Measurements from ENCODE around the gene UBB.

Gene UBB

DNA sequence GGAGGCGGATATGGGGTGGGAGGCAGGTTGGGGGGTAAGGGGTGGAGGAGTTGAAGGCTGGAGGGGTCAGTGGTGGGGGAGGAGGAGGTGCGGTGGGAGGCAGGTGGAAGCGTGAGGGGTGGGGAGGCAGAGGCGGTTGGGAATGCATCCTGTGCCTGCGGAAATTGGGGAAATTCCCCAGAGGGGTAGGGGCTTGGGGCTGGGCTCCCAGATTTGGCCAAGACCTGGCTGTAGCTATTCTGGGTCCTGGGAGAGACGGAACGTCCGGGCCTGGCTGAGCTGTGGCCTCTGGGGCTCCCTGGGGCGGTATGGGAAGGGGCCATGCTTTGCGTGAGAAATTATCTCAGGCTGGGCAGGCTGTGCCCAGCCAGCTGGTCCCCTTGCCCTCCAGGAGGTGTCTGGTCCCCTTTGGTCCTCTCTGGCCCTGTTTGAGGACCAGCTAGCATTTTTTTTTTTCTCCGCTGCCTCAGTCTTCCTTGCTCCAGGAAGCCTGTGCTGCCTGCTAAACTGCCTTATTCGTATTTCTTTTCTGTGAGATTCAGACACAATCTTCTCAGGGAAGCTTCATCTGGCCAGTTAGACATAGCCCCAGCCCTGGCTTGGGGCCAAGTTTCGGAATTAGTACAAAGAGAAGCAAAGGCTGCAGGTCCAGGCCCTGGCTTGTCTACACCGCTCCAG is 27.2 kb downstream of the UBB start:
- Histone ChIP-seq H3K9me2 (replicated peaks; ENCODE audit: control insufficient read depth, low read length) (no peaks in the 10 kb centered on the region), H3K4me2 (ENCODE audit: low read length) (0 out of 2 replicates have a peak overlapping the region, but pooled peaks have one; percentile 22), H3K79me2 (ENCODE audit: control insufficient read depth, low read length) (no peaks in the 10 kb centered on the region), H3K4me3 (ENCODE audit: low read length) (no peak overlapping the region), H3K9me3 (ENCODE audit: control insufficient read depth, insufficient read depth, low read length) (no peaks in the 10 kb centered on the region), H3K27ac (ENCODE audit: low read depth, low read length) (no peak overlapping the region), H3K36me3 (ENCODE audit: control insufficient read depth, low read length) (no peaks in the 10 kb centered on the region), H3K27me3 (ENCODE audit: control insufficient read depth, low read length) (peaks cover 17% of the 10 kb centered on the region), H4K20me1 (ENCODE audit: control insufficient read depth, insufficient read depth, low read depth, low read length) (no peaks in the 10 kb centered on the region), H3K4me1 (ENCODE audit: control insufficient read depth, low read length) (peaks cover 18% of the 10 kb centered on the region), H3F3A (ENCODE audit: control insufficient read depth, insufficient read depth) (no peaks in the 10 kb centered on the region)
- no peak for TF ChIP-seq EZH2phosphoT487 (IDR thresholded peaks at IDR 0.05; ENCODE audit: borderline replicate concordance, low read length)
- TF ChIP-seq CTCF (IDR thresholded peaks at IDR 0.05; ENCODE audit: low read depth, low read length, poor library complexity, severe bottlenecking): no peak

- H3K27me3 ChIP-seq (ENCODE audit: control insufficient read depth, low read length): 0 out of 2 replicates have a peak, but pooled peaks cover 2% of the 10 kb centered on the region
- H3K4me2 ChIP-seq (ENCODE audit: low read length): peak within 1 kb of the TSS; percentile 79
- H3K9me3 ChIP-seq (ENCODE audit: control insufficient read depth, insufficient read depth, low read length): no peaks in the 10 kb centered on the region
- H3K27ac ChIP-seq (ENCODE audit: low read depth, low read length): no peak within 1 kb of the TSS
- no peaks in the 10 kb centered on the region for H3F3A ChIP-seq (ENCODE audit: control insufficient read depth, insufficient read depth)
- peaks cover 31% of the 10 kb centered on the region for H3K4me1 ChIP-seq (ENCODE audit: control insufficient read depth, low read length)
- H3K9me2 ChIP-seq (replicated peaks; ENCODE audit: control insufficient read depth, low read length): no peaks in the 10 kb centered on the region
- peak within 1 kb of the TSS; percentile 66 for H3K4me3 ChIP-seq (ENCODE audit: low read length)
- TF ChIP-seq CTCF (IDR thresholded peaks at IDR 0.05; ENCODE audit: low read depth, low read length, poor library complexity, severe bottlenecking): peak; percentile 80
- no peak for TF ChIP-seq EZH2phosphoT487 (IDR thresholded peaks at IDR 0.05; ENCODE audit: borderline replicate concordance, low read length)
- H4K20me1 ChIP-seq (ENCODE audit: control insufficient read depth, insufficient read depth, low read depth, low read length): no peaks in the 10 kb centered on the region
- H3K79me2 ChIP-seq (ENCODE audit: control insufficient read depth, low read length): no peaks in the 10 kb centered on the region
- no peaks in the 10 kb centered on the region for H3K36me3 ChIP-seq (ENCODE audit: control insufficient read depth, low read length)
Observed at GRCh38 chr17:16415031-16415924, 34.4 kb downstream of the UBB start, which contains the start of gene TRPV2. TRPV2 (plus strand) TSS chr17:16415571; CDS start chr17:16417669, 2,098 bp downstream.

- Histone ChIP-seq H3K9me2 (replicated peaks; ENCODE audit: control insufficient read depth, low read length) (no peaks in the 10 kb centered on the region), H3K27ac (ENCODE audit: low read depth, low read length) (no peak overlapping the region), H3K27me3 (ENCODE audit: control insufficient read depth, low read length) (0 out of 2 replicates have a peak, but pooled peaks cover 1% of the 10 kb centered on the region), H3K36me3 (ENCODE audit: control insufficient read depth, low read length) (no peaks in the 10 kb centered on the region), H3K9me3 (ENCODE audit: control insufficient read depth, insufficient read depth, low read length) (no peaks in the 10 kb centered on the region), H4K20me1 (ENCODE audit: control insufficient read depth, insufficient read depth, low read depth, low read length) (no peaks in the 10 kb centered on the region), H3K4me1 (ENCODE audit: control insufficient read depth, low read length) (peaks cover 31% of the 10 kb centered on the region), H3F3A (ENCODE audit: control insufficient read depth, insufficient read depth) (no peaks in the 10 kb centered on the region), H3K4me3 (ENCODE audit: low read length) (no peak overlapping the region), H3K79me2 (ENCODE audit: control insufficient read depth, low read length) (no peaks in the 10 kb centered on the region), H3K4me2 (ENCODE audit: low read length) (no peak overlapping the region)
- no peak for TF ChIP-seq EZH2phosphoT487 (IDR thresholded peaks at IDR 0.05; ENCODE audit: borderline replicate concordance, low read length)
- no peak for TF ChIP-seq CTCF (IDR thresholded peaks at IDR 0.05; ENCODE audit: low read depth, low read length, poor library complexity, severe bottlenecking)
Observed at GRCh38 chr17:16417399-16417798, 36.5 kb downstream of the UBB start.
